Lower leg skin (tissue), 3 donors: ENCODE measurements around the gene TXLNB.

Source experiments
- POLR2A ChIP-seq, 2 donors: fragments of 450-650 bp; IDR thresholded peaks; one replicate each; pipeline ENCODE4 v1.6.1; 2016 to 2017; ENCODE audit warnings: antibody characterized with exemption in 2 of 2, mild to moderate bottlenecking in 1 of 2, moderate library complexity in 1 of 2
- TF ChIP-seq, protein P1 (sequence below), 3 donors: fragments of 450-650 bp; IDR thresholded peaks; one replicate each; pipeline ENCODE4 v1.5.1; 2016; ENCODE audit warnings: antibody characterized with exemption in 3 of 3, mild to moderate bottlenecking in 3 of 3, moderate library complexity in 2 of 3

GRCh38 chr6:139219746-139220145, 72.1 kb downstream of the TXLNB start:
- no peak for TF ChIP-seq POLR2A (IDR thresholded peaks at IDR 0.05)
- TF ChIP-seq, protein P1, sequence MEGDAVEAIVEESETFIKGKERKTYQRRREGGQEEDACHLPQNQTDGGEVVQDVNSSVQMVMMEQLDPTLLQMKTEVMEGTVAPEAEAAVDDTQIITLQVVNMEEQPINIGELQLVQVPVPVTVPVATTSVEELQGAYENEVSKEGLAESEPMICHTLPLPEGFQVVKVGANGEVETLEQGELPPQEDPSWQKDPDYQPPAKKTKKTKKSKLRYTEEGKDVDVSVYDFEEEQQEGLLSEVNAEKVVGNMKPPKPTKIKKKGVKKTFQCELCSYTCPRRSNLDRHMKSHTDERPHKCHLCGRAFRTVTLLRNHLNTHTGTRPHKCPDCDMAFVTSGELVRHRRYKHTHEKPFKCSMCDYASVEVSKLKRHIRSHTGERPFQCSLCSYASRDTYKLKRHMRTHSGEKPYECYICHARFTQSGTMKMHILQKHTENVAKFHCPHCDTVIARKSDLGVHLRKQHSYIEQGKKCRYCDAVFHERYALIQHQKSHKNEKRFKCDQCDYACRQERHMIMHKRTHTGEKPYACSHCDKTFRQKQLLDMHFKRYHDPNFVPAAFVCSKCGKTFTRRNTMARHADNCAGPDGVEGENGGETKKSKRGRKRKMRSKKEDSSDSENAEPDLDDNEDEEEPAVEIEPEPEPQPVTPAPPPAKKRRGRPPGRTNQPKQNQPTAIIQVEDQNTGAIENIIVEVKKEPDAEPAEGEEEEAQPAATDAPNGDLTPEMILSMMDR (IDR thresholded peaks at IDR 0.05), result no peak
